Stimulated activated CD4-positive, alpha-beta T cell treated with anti-CD3 and anti-CD28 coated beads, Interleukin-1b, Interleukin-23, amount 100 ng/mL, for 4 hours (primary cell): ENCODE data around the gene TFF3.

Experiments used
- DNase-seq, 2 donors: peaks; one replicate each; pipeline ENCODE4 v3.0.0-alpha.2; 2020; ENCODE audit warnings: low read depth in 2 of 2

TFF3 gene

GRCh38 chr21:42289926-42290325 lies 25.3 kb downstream of the TFF3 start:
- DNase-seq, result no peak

GRCh38 chr21:42288962-42289361 lies 26.2 kb downstream of the TFF3 start:
- DNase-seq, result no peak

- no peak for DNase-seq
Measured at GRCh38 chr21:42287193-42288083, 27.8 kb downstream of the TFF3 start.

GRCh38 chr21:42286416-42286815 lies 28.8 kb downstream of the TFF3 start:
- no peak for DNase-seq

GRCh38 chr21:42285569-42286245 lies 29.5 kb downstream of the TFF3 start:
- DNase-seq, result no peak

- DNase-seq, result no peak
Measured at GRCh38 chr21:42282715-42283114, 32.5 kb downstream of the TFF3 start.

GRCh38 chr21:42282021-42282420 lies 33.2 kb downstream of the TFF3 start:
- no peak for DNase-seq

- DNase-seq, result no peak
Measured at GRCh38 chr21:42281181-42281680, 34.0 kb downstream of the TFF3 start.

- no peak for DNase-seq
Measured at GRCh38 chr21:42280356-42281180, 34.6 kb downstream of the TFF3 start.

GRCh38 chr21:42279888-42280287 lies 35.3 kb downstream of the TFF3 start:
- no peak for DNase-seq

- DNase-seq, result no peak
Measured at GRCh38 chr21:42279341-42279871, 35.8 kb downstream of the TFF3 start.

- DNase-seq, result no peak
Measured at GRCh38 chr21:42278451-42279149, 36.6 kb downstream of the TFF3 start.

GRCh38 chr21:42277593-42277992 lies 37.6 kb downstream of the TFF3 start:
- DNase-seq, result no peak

- DNase-seq, result no peak
Measured at GRCh38 chr21:42276526-42277154, 38.6 kb downstream of the TFF3 start.

GRCh38 chr21:42276076-42276475 lies 39.1 kb downstream of the TFF3 start:
- no peak for DNase-seq

- no peak for DNase-seq
Measured at GRCh38 chr21:42272984-42273600, 42.1 kb downstream of the TFF3 start.

- no peak for DNase-seq
Measured at GRCh38 chr21:42272109-42272962, 42.9 kb downstream of the TFF3 start.

GRCh38 chr21:42271065-42271464 lies 44.1 kb downstream of the TFF3 start:
- DNase-seq, result no peak

- no peak for DNase-seq
Measured at GRCh38 chr21:42269386-42269785, 45.8 kb downstream of the TFF3 start.
